GM08714 (cell line): Measurements from ENCODE around the gene TMEM132D.
"Not testable (repeated sequence)": the region's sequence is repeated elsewhere in the genome, so short reads cannot be mapped to it uniquely, and the experiment has no call there.

ENCODE experiments used
- H3K4me3 ChIP-seq: fragments of 200-500 bp; sonication (Bioruptor generic); 2 replicates; pipeline ENCODE4 v1.5.1; 2014; ENCODE audit warnings: mild to moderate bottlenecking, low read length, inconsistent platforms
- ZNF274 ChIP-seq: IDR thresholded peaks from 2 replicates; pipeline ENCODE4 v1.6.1; 2012; ENCODE audit warnings: mild to moderate bottlenecking, low read depth, low read length

The TMEM132D gene

DNA sequence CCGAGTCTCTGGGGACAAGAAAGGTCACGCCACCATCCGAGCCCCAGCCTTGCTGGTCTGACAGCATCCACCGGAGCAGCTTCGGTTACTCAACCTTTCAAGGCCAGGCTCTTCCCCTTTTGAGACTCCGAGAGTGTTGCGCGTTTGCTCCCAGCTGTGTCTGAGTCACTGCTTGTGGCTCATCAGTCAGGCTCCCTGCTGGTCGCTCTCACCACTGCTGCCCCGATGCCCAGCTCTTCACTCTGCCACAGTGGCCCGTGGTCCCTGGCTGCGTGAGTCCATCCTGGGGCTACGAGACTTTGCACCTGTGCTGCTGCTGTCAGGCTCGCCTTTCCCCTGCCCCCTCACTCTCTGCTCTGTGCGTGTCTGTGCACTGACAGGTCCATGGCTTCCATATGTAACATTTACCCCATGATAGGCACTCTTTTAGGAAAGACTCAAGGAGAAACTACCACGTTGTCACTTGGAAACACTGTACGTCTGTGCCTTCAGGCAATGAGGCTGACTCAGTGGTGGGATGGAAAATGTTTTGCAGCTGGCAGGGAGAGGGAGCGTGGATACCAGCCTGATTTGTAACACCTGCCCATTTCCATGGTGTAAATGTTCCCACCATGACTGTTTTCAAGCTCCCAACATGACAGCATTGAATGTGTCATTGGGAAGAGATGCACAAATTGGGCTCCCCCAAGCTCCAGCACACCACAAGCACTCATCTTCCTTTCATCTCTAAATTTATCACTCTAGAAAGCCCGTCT, 350.7 kb downstream of the TMEM132D start:
- H3K4me3 ChIP-seq: no peak overlapping the region
- TF ChIP-seq ZNF274: no peak

DNA sequence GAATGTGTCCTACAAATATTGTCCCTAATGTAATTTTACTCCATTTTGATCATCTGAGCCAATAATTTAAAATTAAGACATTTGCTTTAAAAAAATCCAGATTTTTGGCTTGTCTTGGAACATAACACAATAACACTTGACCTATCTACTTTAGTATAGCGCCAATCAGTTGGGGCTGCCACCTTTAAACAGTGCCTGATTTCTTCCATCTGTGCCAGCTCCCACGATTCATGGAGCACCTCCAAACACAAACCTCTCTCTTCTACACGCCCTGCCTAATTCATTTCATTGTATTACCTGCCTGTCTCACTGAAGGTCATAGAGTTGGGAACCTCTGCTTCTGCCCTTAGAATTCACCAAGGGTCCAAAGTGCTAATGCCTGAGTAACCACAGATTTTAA, 352.4 kb downstream of the TMEM132D start:
- H3K4me3 ChIP-seq: no peak overlapping the region
- TF ChIP-seq ZNF274: no peak

DNA sequence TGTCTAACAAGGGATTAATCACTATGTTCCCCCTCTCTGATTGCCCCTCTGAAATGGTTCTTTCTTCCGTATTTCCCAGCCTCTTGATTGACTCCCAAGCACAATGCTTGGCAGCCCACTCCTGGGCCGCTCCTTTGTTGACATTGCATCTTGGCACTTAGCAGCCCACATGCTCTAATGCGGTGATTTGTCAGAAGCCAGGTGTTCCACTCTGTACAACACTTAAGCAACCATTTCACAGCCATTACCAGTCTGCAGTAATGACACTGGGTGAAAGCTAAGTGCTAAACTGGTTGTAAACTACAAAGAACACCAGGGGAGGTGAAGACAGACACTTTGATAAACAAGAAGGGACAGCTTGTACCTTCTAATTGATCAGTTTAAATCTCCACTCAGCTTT, 353.5 kb downstream of the TMEM132D start:
- H3K4me3 ChIP-seq: no peak overlapping the region
- no peak for TF ChIP-seq ZNF274

DNA sequence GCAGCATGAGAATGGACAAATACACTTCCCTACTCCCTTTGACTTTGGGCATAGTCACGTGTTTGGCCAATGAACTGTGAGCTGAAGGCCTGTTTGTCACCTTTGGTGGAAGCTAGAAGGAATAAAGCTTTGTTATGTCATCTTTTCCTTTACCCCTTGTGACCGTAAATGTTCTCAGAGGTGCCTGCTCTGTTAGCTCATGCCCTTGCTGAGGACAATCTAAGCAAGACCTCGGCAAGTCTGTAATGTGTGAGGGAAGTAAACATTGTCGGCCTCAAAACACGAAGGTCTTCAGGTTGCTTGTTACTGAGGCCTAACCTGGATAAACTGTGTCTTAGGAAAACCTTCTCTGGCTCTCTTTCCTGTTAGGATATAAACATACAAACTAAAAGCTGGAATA, 354.2 kb downstream of the TMEM132D start:
- no peak overlapping the region for H3K4me3 ChIP-seq
- TF ChIP-seq ZNF274: no peak

DNA sequence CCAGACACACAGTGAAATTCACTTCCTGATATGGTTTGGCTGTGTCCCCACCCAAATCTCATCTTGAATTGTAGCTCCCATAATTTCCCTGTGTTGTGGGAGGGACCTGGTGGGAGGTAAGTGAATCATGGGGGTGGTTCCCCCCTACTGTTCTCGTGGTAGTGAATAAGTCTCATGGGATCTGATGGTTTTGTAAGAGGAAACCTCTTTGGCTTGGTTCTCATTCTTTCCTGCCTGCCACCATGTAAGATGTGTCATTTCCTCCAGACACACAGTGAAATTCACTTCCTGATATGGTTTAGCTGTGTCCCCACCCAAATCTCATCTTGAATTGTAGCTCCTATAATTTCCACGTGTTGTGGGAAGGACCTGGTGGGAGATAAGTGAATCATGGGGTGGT, 354.8 kb downstream of the TMEM132D start:
- not testable (repeated sequence) for H3K4me3 ChIP-seq

DNA sequence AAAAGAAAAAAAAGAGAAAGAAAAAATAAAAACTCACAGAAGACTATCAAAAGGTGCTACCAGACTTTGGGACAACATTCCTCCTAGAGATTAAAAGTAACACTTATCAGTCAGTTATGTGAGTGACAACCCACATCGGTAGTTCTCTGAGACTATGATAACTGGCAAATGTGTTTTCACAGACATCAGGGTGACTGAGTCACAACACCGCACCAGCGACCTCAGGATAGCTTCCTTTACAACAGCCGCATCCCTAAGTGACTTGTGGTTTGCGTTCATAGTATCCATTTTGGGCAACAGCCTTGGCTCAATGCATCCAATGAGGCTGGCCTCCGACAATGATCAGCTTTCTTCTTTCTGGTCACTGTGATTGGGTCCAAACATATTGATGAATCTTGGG, 359.1 kb downstream of the TMEM132D start:
- no peak for TF ChIP-seq ZNF274
- H3K4me3 ChIP-seq: no peak overlapping the region

DNA sequence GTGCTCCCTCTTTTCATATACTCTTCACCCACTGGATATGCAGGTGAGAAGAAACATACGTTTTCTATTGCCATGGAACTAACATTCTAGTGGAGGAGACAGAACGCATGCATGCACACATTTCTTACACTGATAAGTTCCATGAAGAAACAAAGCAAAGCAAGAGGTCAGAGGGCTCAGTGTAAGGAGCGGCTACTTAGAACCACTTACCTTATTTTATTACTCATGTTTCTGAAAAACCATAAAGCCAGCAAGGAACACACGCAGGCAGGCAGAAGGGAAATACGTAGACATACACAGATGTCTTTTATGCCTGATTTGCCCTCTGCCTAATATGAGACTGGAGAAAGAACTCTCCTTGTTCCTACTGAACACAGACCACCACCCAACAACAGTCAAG, 362.9 kb downstream of the TMEM132D start:
- no peak overlapping the region for H3K4me3 ChIP-seq
- TF ChIP-seq ZNF274: no peak

DNA sequence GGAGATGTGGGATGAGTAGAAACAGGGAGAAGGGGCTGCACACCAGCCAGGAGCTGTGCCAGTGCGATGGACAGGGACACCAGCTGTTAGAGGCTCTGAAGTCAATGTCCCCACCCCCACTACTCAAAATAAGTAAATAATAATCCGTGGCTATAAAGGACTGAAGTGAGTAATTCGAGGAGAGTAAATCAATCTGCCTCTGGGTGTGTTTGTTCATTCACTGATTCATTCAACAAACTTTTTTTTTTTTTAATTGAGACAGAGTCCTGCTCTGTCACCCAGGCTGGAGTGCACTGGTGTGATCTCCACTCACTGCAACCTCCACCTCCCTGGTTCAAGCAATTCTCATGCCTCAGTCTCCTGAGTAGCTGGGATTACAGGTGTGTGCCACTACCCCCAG, 363.6 kb downstream of the TMEM132D start:
- no peak for TF ChIP-seq ZNF274

DNA sequence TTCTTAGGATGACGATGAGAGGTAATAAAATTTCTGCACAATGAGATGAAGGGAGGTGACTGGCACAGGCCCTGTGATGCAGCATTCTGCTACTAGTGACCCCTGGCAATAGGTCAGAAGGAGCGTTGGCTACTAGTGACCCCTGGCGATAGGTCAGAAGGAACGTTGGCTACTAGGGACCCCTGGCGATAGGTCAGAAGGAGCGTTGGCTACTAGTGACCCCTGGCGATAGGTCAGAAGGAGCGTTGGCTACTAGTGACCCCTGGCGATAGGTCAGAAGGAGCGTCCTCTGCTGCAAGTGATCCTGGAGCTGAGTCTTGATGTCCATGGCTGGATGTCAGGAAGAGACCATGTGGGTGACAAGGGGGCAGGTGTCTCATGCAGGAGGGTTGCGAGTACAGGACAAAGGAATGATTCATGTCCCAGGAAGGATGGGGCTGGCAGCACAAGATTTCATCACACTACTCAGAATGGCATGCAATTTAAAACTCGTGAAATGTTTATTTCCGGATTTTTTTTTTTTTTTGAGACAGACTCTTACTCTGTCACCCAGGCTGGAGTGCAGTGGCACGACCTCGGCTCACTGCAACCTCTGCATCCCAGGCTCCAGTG, 365.0 kb downstream of the TMEM132D start:
- H3K4me3 ChIP-seq: not testable (repeated sequence)

More for the DNA sequence above, 363.6 kb downstream of the TMEM132D start:
- H3K4me3 ChIP-seq: no peak overlapping the region

DNA sequence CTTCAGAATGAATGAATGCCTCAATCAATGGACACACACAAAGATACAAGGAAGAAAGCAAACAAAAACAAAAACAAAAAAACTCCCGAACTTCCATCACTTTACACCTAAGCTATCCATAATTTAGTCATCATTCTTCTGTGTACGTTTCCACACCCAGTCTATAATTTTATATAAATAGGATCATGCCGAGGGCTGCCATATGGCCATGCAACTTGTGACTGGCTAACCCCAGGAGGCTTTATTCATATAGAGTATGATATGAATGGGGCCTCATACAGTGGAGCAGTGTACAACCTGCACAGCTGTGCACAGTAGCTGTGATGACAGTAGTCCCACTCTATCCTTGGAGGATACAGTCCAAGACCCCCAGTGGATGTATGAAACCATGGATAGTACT, 365.7 kb downstream of the TMEM132D start:
- H3K4me3 ChIP-seq: no peak overlapping the region
- no peak for TF ChIP-seq ZNF274

DNA sequence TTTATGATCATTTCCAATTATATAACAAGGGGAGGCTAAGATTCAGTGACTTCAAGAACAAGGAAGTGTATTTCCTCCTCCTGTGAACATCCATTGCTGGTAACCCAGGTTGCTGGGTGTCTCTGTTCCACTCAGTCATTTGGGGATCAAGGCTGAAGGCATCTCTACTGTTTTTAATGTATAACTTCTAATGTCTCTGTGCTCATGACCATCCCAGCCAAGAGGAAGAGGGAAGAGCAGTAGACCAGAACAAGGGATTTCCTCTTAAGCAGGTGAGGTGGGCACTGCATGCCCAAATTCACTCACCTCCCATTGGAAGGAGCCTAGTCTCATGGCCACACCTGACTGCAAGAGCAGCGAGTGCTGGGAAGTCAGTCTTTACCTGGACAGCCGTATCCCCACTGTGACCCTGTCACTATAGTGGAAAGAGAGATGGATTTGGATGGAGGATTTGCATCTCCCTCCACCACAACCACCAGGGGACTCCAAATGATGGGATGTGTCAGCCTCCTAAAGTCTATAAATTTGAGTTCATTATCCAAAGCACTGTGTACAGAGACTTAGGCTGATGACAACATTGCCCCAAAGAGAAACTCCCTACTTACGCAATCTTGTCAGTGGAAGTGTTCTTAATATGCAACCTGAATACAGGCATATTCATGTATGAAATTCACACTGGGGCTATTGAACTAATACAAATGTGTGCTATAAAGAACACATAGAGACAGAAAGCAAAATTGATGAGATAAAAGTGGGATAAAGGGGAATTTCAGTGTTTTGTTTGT, 368.7 kb downstream of the TMEM132D start:
- no peak overlapping the region for H3K4me3 ChIP-seq
- TF ChIP-seq ZNF274: no peak

DNA sequence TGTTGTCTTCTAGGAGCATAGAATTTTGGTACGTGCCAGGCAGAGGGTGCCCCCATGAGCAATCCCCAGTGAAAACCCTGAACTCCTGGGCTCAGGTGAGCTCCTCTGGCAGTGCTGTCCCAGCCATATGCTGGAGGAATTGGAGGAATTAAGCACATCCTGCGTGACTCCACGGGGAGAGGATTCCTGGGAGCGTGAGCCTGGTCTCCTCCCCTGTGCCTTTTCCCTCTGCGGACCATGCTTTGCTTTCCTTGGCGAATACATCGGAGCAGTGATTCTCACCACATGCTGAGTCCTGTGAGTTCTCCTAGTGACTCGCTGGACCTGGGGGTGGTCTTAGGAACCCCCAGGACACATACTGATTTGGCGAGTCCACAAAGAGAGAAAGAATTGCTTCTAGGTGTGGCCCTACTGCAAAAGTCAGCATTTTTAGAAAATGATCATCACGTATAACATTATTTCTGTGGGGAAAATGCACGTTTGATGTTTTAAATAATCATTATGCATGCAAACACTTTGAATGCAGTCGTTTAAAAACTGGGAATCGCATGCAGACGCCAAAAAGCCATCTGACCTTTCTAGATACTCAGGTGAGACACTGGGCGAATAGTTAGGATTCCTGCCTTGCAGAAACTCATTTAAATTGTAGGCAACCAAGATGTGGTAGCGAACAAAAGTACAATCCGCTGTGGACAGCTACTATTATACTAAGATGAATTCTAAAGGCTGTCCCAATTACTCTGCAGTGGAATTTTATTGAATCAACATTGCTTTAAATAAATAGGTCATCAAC, 370.9 kb downstream of the TMEM132D start:
- TF ChIP-seq ZNF274: no peak
- H3K4me3 ChIP-seq: no peak overlapping the region

DNA sequence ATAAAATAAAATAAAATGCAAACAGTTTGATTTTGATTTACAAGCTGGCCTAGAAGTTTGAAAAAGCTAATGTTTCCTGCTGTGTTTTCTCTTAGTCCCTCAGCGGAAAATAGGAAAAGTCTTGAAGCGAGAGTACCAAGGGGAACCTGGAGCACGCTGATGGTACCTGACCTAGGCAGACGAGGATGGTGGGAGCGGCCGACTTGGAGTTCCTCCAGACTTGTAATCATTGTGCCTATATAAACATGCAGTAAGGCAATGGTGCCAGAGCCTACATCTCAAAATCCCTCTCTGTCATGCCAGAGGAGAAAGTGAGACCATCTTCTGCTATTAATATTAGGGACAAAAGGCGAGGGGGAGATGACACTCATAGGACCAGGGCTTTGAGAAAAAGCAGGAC, 371.7 kb downstream of the TMEM132D start:
- TF ChIP-seq ZNF274: no peak
- H3K4me3 ChIP-seq: no peak overlapping the region

DNA sequence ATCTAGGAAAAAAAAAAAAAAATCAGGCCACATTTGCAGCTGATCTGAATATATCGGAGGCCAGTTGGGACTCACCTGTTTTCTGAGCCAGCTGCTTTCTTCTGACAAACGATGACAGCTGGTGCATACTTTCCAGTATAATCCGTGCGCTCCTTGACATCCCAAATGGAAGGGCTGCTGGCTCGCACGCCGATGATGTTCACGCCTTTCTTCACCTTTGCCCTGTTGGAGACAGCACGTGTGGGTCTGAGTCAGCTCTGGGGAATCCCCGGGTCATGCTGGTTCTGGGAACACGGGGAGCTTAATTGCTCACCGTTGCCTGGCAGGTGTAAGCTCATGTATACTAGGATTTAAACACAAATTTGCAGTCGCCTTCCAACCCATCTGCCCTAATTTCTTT, 372.8 kb downstream of the TMEM132D start:
- H3K4me3 ChIP-seq: no peak overlapping the region

More for the DNA sequence above, 372.8 kb downstream of the TMEM132D start:
- TF ChIP-seq ZNF274: no peak
